T-helper 2 cell treated with Interferon-gamma antibody and Interleukin-4, amounts not matched to agents 100 ng/mL and 5 ng/mL, for 36 hours (primary cell): ENCODE results near the gene ADAMTSL3. TPM values are rescaled to one million over a fixed set of nuclear protein-coding genes. Genes with fewer than 3 reads are reported as not detected.

ENCODE experiments used
- intact Hi-C: fragments of 100-400 bp; cut with micrococcal nuclease; formaldehyde crosslinking; loops from one replicate; pipeline ENCODE4 v1.15.1; 2023
- total RNA-seq: library from RNA; stranded (reverse); gene quantifications from 2 replicates; pipeline ENCODE4 v1.2.3, GENCODE V29; 2022

Gene ADAMTSL3
- total RNA-seq, 1 donor from 2014 or later, result 0.07 TPM

DNA sequence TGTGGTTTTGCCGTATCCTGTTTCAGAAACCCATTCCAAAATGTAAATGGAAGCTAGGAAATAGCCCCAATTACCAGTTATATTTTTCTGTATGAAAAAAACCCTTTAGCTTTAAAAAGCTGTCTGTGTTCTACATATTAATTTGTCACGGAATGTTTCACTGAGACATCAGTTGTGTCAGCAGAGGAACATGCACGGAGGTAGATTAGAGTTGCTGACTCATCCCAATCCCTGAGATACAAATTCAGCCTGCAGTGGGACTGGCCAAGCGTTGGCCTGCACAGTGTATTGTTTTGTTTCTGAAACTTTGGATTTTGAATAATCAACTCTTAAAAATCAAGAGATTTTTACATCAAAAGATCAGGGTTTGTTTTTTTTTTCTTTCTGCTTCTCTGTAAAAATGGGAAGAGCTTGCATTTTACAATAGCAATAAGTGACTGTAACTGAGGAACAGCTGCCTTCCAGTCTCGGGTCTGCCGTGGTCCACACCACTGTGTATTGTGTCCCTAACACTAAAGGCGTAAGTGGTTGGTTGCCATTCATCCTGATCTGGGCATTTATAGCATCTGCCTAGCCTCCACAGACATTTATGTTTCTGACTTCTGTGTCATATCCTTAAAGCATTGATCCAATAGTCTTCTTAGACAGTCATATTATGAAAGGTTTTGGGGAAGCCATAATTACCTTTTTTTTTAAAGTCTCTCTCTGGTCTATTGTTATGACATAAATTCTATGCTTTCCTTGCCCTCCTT lies 218.1 kb downstream of the ADAMTSL3 start:
- intact Hi-C loops, result no loop called here

DNA sequence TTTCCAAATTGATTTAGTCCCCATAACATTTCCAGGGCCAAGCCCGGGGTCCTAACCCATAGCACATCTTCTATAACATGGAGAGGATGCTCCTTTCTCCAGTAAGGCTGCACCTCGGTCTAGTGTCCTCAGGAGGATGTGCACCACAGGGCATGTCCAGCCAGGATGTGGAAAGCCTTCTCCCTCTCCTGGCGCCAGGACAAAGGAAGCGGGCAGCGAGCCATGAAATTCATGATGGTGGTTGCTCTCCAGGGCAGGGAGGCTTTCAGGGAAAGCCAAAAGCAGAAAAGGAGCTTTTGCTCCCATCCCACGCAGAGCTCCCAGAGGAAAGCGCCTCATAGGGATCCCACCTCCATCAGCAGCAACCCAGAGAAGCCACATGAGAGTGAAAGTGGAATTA lies 220.0 kb downstream of the ADAMTSL3 start:
- intact Hi-C loops, result no loop called here

DNA sequence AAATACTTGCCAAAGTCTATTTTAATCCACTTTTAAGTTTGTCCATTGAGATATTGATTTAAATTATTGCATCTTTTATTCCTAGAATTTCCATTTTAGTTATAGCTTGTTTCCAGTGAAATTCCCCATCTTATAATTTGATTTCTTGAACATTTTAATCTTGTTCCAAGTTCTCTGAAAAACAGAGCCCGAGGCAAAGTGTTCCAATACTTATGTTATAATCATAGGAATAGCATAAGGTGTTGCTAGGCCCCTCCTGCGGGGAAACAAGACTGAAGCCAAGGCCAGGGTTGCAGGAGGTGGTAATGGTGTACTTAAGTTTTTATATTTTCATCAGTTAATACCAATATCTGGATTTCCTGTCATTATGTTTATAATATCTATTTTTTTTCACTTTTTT lies 226.6 kb downstream of the ADAMTSL3 start:
- intact Hi-C loops, result no loop called here

DNA sequence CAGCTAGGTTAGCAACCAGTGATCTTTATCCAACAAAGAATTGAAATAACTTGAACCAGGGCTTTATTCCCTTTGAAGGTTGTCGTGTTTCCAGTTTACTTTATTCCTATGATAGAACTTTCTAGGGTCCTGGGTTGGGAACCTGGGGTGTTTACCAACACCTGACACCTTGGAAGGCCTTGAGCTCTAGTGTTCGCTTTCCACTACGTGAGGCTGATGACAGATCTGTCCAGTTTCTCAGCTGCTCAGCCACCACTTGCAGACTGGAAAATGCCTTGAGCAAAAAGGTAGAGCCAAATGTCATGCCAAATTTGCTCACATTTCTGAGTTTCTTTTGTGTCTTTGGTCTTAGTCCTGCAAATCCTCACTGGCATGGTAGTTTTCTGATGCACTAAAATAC lies 227.2 kb downstream of the ADAMTSL3 start:
- intact Hi-C loops, result no loop called here

DNA sequence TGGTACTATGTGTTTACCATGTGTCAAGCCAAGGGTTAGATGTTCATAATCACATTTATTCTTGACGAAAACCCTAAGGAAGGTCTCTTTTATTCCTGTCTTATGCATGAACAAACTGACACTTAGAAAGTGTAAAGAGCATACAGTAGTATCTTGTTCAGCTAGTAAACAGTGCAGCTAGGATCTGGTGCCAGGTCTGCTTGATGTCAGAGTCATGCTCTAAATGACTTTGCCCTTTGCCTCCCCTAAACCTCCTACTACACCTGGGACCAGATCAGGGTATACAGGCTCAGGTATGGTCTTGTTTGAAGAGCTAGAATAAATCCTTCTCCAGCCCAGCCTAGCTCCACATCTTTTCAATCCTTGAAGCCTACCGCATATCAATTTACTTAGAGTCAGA lies 232.4 kb downstream of the ADAMTSL3 start:
- intact Hi-C loops, result no loop called here

DNA sequence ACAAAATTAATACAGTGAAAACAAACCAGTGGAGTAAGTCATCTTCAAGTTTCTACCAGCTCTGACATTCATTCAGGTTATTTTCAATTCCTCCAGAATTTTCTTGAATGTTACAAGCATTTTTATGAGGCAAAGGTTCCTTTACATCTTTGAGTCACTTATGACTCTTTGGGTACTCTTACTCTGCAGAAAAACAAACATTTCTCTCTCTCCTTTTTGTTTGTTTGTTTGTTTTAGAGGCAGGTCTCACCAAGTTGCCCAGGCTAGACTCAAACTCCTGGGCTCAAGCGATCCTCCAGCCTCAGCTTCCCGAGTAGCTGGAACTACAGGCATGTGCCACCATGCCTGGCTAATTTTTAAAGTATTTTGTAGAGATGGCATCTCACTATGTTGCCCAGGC lies 233.5 kb downstream of the ADAMTSL3 start:
- intact Hi-C loops, result no loop called here

DNA sequence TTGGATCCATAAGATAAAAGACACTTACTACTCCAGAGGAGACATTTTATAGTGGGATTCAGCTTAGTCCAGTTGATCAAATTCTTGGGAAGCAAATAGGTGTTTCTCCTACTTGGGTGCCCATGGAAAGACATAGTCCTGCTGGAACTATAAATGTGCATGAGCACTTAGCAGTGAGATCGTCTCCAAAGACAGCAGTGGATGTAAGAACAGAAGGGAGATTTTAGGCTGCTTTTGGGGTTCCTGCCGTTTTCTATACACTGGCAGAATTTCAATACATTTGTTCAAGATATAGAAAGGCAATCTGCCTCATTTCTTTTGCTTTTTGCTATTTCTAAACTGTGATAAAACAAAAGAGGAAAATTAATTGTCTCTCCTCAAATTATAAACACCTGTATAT lies 234.0 kb downstream of the ADAMTSL3 start:
- intact Hi-C loops, result no loop called here

DNA sequence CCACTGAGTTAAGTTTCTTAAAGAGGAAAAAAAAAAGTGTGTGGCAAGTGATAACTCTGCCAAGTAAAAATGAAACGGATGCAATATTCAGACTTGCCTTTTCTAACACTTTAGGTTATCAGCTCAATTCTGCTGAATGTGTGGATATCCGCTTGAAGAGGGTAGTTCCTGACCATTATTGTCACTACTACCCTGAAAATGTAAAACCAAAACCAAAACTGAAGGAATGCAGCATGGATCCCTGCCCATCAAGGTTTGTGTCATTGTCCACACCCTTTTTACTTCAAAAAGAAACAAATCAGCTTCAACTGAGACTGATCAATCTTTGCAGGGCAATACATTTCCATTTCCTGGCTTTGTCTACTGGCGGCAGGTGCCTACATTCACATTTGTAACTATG lies 236.1 kb downstream of the ADAMTSL3 start:
- intact Hi-C loops, result no loop called here

DNA sequence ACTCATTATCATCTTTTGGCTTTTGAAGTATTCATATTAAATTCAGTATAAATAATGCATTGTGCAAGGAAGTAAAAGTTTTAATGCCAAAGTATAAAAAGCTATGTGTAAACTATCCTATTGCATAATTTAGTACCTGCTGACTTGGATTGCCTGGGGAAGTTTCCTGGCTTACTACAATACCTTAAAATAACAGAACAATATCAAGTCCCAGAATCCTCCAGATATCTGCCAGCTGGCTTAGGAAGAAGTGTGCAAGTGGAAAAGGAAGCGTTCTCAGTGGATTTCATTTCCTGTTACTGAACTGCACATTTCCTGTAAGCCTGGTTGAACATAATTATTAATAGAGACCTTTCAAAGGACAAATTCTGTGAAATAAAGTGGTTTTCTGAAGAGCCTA lies 236.7 kb downstream of the ADAMTSL3 start:
- intact Hi-C loops, result no loop called here

DNA sequence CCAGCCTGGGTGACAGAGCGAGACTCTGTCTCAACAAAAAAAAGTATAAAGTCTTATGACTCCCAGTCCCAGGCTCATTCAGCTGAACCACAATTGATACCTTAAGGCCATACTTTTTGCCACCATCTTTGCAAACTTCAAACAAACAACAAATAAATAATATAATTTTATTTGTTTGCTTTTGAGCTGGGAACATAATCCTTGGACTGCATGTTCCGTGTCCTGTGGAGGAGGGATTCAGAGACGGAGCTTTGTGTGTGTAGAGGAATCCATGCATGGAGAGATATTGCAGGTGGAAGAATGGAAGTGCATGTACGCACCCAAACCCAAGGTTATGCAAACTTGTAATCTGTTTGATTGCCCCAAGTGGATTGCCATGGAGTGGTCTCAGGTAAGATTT lies 238.6 kb downstream of the ADAMTSL3 start:
- intact Hi-C loops, result no loop called here

DNA sequence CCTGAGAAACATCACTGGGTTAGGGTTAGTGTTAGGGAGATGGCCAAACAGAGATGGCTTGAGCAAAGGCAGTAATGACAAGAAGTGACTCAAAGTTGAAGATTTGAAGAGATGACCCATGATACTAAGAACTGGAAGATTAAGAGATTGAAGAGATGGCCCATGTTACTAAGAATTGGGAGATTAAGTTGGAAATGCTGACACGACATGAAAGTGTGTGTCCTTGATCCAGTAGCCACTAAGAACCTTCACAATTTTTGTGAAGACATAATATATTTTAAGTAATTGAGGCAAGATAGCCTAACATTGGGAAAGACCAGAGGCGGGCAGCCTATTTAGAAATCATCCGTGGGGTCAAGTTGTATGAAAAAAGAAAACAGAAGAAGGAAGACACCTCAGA lies 239.4 kb downstream of the ADAMTSL3 start:
- intact Hi-C loops, result no loop called here

DNA sequence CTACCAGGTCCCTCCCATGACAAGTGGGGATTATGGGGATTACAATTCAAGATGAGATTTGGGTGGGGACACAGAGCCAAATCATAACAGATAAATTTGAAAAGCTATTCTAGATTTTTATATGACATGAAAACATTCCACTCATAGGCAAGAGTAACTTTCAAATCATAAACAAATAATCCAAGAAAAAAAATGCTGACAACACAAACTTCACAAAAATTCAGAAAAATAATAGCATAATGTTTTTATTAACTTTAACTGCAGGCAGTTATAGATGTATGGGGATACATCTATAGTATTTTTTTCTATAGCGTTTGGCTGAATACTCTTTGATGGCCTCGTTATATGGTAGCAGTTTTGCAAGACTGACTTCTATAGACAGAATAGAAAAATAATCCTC lies 243.1 kb downstream of the ADAMTSL3 start:
- intact Hi-C loops, result no loop called here

DNA sequence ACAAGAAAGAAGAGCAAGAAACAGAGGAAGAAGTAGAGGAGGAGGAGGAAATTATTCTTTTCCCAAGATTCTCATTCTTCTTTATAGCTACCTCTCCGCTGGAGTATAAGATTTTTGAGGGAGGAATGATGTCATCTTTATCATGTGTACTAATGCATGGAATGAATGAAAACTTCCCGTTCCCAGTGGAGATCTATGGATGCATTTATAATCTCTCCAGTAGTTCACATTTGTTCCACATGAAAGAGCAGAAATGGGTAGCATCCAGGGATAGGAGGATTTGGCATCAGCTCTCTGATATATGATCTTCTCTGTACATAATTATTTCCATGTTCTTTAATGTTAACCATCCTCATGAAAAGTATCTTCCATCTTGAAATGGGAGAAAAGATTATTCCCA lies 244.4 kb downstream of the ADAMTSL3 start:
- intact Hi-C loops, result no loop called here

DNA sequence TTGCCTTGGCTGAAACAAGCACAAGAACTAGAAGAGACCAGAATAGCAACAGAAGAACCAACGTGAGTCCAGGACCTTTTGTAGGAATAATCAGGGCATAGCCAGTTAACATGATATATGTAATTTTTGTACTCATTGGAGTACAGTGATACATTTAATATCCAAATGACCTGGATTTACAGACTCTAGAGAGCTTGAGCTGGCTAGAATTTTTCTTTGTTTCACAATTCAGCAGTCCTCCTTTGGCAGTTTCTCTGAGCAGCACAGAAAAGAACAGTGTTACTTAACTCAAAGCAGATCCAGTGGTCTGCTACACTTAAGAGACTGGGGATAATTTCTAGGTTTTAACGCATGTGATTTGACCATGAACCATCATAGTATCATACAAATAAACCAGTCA lies 245.7 kb downstream of the ADAMTSL3 start:
- intact Hi-C loops, result no loop called here

DNA sequence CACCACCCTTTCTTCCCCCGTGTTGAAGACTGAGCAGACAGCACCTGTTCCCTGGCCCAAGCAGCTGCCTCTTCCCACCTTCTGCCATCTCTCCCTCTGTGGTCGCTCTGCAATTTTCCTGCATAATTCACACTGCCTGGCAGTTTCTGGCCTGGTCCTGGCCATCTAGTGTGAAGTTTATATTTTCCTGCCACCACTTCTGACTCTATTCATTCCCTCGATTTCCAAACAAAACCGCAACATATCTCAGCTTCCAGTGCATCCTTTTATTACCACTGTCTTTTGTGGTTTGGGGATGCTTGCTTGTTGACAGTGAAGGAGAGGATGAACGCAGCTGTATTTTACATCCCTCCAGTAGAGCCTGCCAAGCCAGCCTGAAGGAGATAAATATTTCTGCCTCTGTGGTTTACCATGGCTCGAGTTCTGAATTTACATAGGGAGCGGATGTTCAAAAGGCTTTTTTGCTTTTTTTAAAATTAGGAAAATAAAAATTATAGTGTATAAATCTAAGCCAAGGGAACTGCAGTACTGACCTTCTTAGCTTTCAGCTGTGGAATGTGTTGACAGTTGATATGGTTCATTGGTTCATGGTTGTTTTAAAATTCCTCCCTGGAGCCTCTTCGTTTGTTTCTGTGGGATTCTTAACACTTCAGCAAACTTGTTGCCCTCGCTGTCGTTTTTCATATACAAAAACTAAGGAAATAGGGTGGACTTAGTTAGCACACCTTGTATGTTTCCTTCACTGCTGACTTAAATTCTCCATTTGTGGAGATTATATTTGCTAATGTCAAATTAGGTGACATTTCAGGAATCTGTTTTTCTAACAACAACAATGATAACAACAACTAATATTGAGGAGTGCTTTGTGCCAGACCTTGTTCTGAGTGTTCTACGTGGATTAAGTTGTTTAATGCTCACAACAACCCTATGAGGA lies 250.5 kb downstream of the ADAMTSL3 start:
- intact Hi-C loops, result no loop called here

DNA sequence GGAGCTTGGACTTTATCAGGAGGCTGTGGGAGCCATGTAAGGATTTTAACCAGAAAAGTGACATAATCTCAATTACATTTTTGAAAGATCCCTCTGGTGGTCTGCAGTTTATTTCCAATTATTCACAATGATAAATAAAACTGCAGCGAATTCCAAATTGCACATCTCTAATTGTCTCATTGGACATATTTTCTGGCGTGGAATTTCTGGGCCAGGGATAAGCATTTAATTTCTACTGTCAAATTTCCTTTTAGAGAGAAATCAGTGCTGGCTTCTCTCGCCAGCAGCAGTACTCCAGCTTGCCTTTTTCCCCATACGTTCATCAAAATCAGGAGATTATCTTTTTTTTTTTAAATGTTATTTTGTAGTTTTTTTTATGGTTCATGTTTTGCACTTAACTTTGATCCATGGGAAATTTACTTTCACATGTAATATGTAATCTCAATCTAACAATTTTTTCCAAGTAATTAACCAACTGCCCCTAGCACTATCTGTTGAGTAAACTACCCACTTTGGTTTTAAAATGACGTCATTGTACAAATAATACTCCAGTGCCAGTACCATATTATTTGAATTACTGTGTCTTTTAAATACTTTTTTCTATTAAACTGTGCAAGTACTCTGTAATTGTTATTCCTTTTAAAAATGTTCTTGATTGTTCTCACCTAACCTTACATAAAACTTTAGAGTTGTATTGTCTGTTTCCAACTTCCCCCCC lies 251.8 kb downstream of the ADAMTSL3 start:
- intact Hi-C loops, result no loop called here

DNA sequence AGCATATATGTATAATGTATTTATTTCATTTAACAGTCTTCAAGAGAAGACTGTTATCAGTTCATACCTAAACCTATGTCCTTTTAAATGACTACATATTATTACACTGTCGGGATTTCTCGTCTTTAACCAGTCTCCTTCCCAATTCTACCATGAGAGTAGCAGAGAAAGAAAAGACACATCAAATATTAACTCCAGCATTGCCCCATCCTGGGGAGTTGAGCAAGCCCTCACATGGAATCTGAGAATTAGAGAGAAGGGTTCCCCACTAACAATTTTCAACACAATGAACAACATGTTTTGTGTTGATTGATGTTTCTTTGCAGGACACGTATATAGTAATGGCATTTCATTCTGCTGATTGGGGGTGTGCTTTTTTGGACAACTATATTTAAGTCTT lies 257.4 kb downstream of the ADAMTSL3 start:
- intact Hi-C loops, result no loop called here

DNA sequence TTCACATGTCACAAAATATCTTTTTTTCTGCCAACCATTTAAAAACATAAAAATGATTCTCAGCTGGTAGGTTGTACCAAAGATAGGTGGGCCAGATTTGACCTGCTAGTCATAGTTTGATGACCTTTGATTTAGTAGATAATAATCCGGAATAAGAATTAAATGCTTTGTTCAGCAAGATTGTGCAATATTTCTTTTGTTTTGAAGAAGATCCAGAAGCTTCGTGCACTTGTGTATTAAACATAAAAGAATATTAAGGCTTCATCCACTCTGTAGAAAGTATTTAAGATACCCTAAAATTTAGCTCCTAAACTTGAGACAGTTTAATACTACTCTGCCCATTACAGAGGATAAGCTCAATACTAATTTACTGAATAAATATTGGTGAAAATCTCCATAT lies 258.4 kb downstream of the ADAMTSL3 start:
- intact Hi-C loops, result no loop called here

DNA sequence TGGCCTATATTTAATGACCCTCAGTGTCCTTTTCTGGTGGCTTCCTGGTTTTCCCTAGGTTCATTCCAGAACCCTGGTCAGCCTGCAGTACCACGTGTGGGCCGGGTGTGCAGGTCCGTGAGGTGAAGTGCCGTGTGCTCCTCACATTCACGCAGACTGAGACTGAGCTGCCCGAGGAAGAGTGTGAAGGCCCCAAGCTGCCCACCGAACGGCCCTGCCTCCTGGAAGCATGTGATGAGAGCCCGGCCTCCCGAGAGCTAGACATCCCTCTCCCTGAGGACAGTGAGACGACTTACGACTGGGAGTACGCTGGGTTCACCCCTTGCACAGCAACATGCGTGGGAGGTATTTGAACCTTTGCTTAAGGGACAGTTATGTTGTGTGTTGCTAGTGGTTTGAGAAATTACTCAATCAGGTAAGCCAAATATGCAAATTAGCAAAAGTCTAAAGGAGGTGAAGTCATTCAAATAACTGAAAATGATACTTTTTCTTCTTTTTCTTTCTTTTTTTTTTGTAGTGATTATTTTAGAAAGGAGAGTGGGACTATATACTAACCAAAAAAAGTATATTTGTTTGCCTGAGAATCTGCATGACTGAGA lies 259.2 kb downstream of the ADAMTSL3 start:
- intact Hi-C loops, result no loop called here

DNA sequence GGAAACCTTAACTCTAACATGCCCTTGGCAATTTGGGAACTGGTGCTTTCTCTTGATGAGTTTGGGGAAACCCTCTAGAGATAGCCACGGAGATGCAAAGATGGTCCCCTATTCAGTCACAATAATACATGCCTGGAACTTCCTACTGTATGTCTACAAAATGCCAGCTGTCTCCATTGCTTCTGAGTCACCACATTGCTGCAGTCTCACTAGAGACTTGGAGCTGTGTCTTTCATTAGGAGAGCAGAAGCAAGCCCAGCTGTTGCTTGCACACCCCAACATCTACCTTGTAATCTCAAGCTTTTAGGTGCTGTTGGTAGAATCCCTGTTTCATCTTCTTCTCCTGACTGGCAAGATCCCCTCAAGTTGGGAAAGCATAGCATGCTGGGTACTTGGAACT lies 261.0 kb downstream of the ADAMTSL3 start:
- intact Hi-C loops, result no loop called here

DNA sequence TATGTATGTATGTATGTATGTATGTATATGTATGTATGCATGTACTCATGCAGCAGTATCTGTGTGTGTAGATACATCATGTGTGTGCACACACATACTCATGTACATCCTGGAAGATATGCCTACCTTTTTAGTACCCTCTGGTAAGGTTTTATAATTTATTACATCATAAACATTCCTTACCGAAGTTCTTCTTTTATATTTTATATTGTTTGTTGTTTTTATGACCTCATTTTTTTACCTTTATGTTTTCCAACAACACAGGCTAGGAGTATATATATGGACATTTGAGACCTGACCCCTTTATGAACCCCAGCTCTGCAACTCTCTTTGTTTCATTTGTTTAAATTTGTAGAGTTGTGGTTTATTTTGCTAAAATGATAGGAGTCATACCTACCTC lies 263.5 kb downstream of the ADAMTSL3 start:
- intact Hi-C loops, result no loop called here

DNA sequence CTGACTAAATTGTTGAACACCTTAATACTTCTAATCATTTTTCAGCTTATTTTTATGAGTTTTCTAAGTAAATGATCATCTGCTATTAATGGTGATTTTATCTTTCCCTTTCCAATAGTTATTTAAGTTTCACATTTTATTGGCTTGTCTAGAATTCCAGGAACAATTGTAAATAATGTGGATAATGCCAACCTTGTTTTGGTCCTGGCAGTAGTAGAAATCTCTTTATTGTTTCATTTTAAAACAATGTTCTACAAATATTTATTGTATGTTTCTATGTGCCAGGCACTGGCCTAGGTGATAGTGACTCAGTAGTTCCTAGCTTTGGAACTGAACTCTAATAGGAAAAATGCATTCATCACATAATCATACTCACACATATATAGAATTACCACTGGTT lies 264.1 kb downstream of the ADAMTSL3 start:
- intact Hi-C loops, result no loop called here
